Left ventricle myocardium superior (tissue), 1 donor: Measurements from ENCODE around the gene UBE3A. TPM values are rescaled to one million over a fixed set of nuclear protein-coding genes. Genes with fewer than 3 reads are reported as not detected.
"Not testable (repeated sequence)": the region's sequence is repeated elsewhere in the genome, so short reads cannot be mapped to it uniquely, and the experiment has no call there.

Experiments
- ATAC-seq: fragments of 200-7000 bp; cut with Tn5 transposase; one replicate; pipeline ENCODE4 v1.9.1; 2020; ENCODE audit warnings: mild to moderate bottlenecking, moderate library complexity
- DNase-seq: peaks from one replicate; pipeline ENCODE4 v3.0.0-alpha.2; 2020
- intact Hi-C: fragments of 100-400 bp; cut with micrococcal nuclease; formaldehyde crosslinking; loops from one replicate; pipeline ENCODE4 v1.11.0; 2022
- total RNA-seq: library from RNA; stranded (reverse); fragmentation: NEBNext Ultra II Directional; extraction: Animal tissue kit (Norgen Biotek cat#: 25700); gene quantifications from one replicate; pipeline ENCODE4 v1.2.1, GENCODE V29; 2021
- donor health status: DM: no; HTN: yes; CAD: no; lungs with severe emphysema.

The UBE3A gene
- total RNA-seq, 1 donor from 2014 or later, result 103 TPM

GRCh38 chr15:25409731-25410130 lies 29.1 kb downstream of the UBE3A start:
- intact Hi-C loops, result loop anchor here (10.0 kb wide), 1 partner anchor 45 kb away; no protein-coding TSS in a partner anchor
- DNase-seq, result not testable (repeated sequence)
- ATAC-seq, result peak; percentile 26

GRCh38 chr15:25408929-25409328 lies 29.9 kb downstream of the UBE3A start:
- ATAC-seq (no peak), DNase-seq (no peak)
- intact Hi-C loops, result no loop called here

DNA sequence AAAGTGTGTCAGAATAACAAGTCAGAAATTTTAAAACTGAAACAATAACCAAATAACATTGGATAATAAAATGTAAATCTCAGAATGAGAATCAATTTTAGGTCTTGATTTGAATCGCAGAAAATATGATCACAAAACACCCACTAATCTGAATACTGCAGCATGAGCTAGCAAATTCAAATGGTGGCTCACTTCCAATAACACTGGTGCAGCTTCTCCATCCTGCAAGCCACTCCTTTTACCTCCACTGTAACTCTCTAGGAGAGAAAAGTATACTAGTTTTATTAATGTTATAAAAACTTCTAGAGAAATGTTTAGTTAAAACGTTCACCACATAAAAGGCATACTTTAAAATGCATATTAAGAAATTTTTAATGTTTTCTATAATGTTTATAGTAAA lies 30.4 kb downstream of the UBE3A start:
- DNase-seq (no peak), ATAC-seq (peak; percentile 70)
- intact Hi-C loops, result no loop called here

DNA sequence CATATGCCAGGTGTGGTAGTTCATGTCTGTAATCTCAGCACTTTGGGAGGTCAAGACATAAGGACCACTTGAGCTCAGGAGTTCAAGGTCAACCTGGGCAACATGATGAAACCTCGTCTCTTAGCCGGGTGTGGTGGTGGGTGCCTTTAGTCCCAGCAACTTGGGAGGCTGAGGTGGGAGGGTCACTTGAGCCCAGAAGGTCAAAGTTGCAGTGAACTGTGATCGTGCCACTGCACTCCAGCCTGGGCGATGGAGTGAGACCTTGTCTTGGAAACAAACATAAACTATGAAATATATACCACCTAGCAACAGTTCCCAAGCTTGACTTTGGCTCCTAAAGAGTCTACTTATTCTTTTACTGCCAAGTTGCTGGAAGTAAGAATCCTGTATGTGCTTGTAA lies 30.9 kb downstream of the UBE3A start:
- no peak for DNase-seq
- peak; percentile 44 for ATAC-seq
- intact Hi-C loops, result no loop called here

DNA sequence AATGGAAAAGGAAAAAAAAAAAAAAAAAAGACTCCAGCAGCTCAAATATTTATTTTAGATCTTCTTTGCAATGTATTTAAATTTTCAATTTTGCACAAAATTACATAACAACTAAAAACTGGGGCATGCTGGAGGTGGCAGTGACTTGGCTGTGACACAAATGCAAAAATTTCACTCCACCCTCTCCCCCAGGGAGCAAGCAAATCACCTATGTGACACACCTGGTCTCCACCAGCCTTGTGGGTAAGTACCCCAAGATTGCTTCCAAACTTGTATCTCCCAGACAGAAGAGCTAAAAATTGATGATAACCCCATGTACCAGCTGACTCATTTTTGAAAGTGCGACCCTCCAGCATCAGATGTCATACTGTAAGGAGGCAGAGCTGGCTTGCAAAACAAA lies 32.0 kb downstream of the UBE3A start:
- ATAC-seq, result no peak
- intact Hi-C loops, result no loop called here
- no peak for DNase-seq

DNA sequence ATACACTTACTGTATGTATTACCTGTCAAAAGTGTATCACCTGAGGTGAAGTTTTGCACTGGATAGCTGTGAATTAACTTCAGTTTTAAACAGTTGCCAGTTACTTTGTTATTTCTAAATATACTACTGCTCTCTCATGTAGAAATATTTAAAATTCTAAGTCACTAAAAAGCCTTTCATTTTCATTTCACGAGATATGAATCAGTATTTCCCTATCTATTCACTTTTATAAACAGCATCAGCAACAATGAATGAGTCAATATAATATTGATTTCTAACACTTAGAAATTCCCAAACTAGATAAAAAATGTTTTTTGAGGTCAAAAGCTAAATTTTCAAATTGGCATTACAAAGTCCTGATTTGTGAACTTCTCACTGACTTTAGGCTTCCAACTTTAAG lies 32.6 kb downstream of the UBE3A start:
- no peak for DNase-seq
- intact Hi-C loops, result no loop called here
- ATAC-seq, result no peak

DNA sequence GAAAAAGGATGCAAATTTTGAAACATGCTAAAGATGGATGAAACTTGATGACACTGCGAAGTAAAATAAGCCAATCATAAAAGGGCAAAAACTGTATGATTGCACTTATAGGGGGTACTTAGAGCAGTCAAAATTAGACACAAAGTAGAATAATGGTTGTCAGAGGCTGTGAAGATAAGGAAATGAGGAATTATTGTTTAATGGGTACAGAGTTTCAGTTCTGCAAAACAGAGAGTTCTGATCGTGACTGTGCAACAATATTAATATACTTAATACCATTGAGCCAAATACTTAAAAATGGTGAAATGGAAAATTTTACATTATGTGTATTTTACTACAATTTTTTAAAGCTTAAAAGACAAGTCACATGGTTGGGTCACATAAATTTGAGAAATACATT lies 35.1 kb downstream of the UBE3A start:
- DNase-seq (no peak), ATAC-seq (no peak)
- intact Hi-C loops, result no loop called here

DNA sequence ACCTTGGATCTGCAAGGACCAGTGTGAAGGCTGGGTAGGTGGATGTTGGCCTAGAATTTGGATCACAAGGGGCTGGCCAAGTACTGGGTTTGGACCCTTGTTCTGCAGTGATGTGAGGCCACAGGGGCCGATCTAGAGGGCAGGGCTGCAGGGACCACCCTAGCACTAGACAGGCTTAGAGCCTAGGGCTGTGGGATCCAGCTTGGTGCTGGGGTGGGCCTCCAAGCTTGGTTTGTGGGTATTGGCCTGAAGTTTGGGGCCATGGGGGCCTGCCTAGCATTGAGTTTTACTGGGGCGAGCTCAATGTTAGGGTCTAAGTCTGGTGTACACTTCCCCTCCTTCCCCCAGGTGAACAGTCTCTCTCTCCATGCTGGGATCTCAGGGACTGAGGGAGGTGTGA lies 36.5 kb downstream of the UBE3A start:
- ATAC-seq, result no peak
- intact Hi-C loops, result no loop called here

DNA sequence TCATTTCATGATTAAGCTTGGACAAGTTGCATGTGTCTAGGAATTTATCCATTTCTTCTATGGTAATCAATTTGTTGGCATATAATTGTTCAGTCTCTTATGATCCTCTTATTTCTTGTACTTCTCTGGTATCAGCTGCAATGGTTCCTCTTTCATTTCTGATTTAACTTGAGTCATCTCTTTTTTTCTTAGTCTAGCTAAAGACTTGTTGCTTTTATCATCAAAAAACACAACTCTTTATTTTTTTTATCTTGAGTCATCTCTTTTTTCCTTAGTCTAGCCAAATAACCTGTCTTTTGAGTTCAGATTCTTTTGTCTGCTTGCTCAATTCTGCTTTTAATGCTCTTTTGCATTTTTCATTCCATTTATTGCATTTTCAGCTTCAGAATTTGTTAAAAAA lies 37.3 kb downstream of the UBE3A start:
- DNase-seq (no peak), ATAC-seq (no peak)

More for the DNA sequence above, 36.5 kb downstream of the UBE3A start:
- no peak for DNase-seq

DNA sequence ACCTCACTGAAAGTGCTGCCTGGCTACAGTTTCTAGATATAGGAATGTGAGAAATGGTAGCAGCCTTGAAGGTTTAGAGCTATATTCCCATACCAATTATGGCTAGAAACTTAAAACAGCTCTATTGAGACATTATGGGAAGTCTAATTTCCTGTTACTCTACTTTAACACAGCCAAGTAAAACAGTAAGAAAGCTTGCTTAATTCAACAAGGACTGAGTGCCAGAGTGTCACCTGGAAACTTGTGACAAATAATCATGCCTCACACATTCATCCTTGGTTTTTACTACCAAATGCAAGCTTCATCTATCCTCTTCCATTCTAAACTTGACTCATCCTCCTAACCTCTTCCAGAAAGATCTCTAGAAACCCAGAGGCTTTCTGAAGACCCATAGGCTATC lies 41.7 kb downstream of the UBE3A start:
- ATAC-seq, result no peak
- intact Hi-C loops, result no loop called here
- DNase-seq, result no peak

More for the DNA sequence above, 37.3 kb downstream of the UBE3A start:
- intact Hi-C loops, result no loop called here

DNA sequence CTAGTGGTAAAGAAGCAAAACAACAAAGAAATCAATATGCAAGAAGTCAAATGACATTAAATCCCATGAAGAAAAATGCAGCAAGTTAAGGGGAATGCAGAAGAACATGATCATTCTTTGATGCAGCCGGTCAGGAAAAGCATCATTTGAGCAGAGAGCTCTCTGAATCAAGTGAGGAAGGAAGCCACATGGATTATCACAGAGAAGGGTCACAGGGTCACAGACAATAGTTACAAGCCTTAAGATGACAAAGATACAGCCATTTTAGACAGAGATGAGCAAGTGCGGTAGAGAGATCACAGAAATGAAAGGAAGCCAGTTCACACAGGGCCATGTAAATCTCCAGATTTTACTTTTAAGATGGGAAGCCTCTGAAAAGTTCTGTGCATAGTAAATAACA lies 43.9 kb downstream of the UBE3A start:
- ATAC-seq, result no peak
- no peak for DNase-seq
- intact Hi-C loops, result no loop called here

- ATAC-seq (no peak), DNase-seq (no peak)
- intact Hi-C loops, result no loop called here
Measured at GRCh38 chr15:25392806-25393205, 46.0 kb downstream of the UBE3A start.

DNA sequence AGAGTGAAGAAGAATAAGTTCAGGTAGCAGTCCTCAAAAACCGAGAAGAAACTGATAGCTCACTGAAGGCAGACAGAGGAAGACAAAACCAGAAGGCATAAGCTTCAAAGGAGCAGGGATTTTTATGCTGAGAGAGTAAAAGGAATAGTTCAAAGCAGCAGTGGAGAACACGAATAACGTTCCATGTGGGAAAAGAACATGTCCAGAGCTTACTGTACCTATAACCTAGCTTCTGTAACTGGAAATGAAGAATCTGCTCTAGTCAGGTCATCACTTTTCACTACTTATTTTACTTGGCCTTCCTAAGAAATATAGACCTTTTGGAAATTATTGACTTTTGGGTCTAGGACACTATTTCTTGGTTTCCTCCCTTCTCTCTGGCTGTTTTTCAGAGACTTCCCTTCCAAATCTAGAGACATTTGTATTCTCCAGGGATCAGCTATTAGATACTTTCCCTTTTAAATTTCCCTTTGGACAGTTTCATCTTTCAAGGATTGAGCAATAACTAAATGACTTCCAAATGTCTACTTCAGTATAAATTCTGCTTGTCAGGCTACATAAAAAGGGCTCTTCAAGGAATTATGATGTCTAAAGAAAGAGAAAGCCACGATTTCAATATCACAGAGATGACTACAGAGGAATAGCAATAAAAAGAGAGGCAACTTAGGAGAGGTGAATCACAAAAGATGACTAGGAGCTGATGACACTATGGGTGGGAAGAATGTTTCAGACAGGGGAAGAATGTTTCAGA lies 46.7 kb downstream of the UBE3A start:
- no peak for DNase-seq
- intact Hi-C loops, result no loop called here
- peak; percentile 81 for ATAC-seq

DNA sequence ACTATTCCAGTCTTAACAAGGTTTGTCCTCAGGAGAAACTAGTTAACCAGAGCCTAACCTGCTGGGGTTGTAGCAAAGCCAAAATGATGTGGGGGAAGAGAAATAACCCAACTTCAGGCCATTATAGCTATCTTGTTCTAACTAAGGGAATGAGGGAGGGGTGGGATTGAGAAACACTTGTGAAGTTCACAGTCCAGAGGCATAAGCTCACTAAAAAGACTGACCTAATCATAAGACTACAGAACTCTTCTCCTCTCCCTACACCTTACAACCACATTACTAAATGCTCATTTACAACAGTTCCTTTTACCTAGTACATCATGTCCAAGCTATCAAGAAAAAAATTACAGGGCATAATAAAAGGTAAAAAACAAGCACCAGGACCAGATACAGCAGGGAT lies 52.8 kb downstream of the UBE3A start:
- ATAC-seq (no peak), DNase-seq (no peak)
- intact Hi-C loops, result no loop called here

- intact Hi-C loops, result no loop called here
- ATAC-seq (no peak), DNase-seq (no peak)
Measured at GRCh38 chr15:25381579-25381978, 57.2 kb downstream of the UBE3A start.

DNA sequence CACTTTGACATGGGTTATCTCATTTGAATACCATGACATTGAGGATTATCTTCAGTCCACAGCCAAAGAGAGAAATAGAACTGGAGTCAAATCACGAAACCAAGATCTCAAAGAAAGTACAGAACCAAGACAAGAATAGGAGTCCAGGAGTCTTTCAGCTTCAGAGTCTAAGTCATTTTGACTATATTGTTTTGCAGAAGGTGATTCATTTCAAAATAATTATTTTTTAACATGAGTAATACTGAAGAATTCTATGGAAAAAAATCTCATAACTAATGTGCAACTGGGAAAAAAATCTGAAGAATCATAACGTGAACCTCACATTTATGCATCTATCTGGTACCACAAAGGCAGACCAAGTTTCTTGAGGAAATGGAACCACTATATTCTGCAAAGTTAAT lies 60.3 kb downstream of the UBE3A start:
- DNase-seq, result no peak
- intact Hi-C loops, result no loop called here
- no peak for ATAC-seq

DNA sequence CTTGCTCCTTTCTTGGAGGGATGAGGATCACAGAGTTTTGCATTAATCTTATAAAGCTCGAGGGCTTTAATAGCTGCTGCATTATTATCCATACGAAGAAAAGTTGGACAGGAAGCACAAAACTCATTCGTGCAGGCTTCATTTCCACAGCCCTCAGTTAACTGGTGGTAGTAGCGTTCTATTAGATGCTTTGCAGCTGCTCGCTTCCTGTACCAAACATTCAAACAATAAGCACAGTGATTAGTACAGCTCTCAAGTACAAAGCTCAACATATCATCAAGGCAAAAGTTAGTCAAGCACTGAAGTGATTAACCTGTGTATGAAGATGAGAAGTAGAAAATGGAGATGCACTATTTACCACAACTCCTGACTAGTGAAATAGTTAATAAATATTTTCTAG lies 63.3 kb downstream of the UBE3A start:
- DNase-seq, result no peak
- intact Hi-C loops, result no loop called here
- no peak for ATAC-seq

GRCh38 chr15:25374143-25374542 lies 64.7 kb downstream of the UBE3A start:
- no peak for DNase-seq
- intact Hi-C loops, result no loop called here
- no peak for ATAC-seq

DNA sequence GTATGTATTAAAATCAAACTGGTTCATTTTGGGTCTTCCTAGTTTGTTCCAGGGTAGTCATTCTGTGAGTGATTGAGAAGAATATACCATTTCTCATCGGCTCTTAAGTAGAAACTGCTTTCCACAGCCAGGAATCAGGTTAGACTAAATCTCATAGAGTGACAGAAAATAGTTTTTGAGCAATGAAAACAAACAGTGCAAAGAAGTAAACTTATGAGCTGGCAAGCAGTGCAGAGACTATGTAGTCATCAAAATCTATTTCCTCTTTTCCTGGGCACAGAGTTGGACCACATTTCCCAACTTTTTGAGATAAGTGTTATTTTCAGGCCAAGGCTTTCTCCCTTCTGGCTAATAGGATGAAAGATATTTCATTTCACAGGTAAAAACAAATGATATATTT lies 66.5 kb downstream of the UBE3A start:
- ATAC-seq, result peak; percentile 22
- intact Hi-C loops, result no loop called here

GRCh38 chr15:25368850-25369249 lies 70.0 kb downstream of the UBE3A start:
- intact Hi-C loops, result loop anchor here (10.0 kb wide), 1 partner anchor 46 kb away; no protein-coding TSS in a partner anchor
- no peak for DNase-seq
- no peak for ATAC-seq

More for the DNA sequence above, 66.5 kb downstream of the UBE3A start:
- DNase-seq, result no peak

- DNase-seq (no peak), ATAC-seq (no peak)
- intact Hi-C loops, result loop anchor here (10.0 kb wide), 1 partner anchor 49 kb away; no protein-coding TSS in a partner anchor
Measured at GRCh38 chr15:25366058-25366457, 72.8 kb downstream of the UBE3A start.
